Suppressor macrophage treated with lipopolysaccharide for 1 hour (primary cell): ENCODE data around the gene SH2B3.
A peak's percentile ranks its signal among the peaks of the same experiment; 100 is the strongest.
"Not testable (repeated sequence)": the region's sequence is repeated elsewhere in the genome, so short reads cannot be mapped to it uniquely, and the experiment has no call there.

ENCODE experiments used
- DNase-seq, 3 donors: peaks; one replicate each; pipeline ENCODE4 v3.0.0-alpha.2; 2020 to 2022

The SH2B3 gene

GRCh38 chr12:111444925-111445725, 39.4 kb downstream of the SH2B3 start:
- DNase-seq, result peak; percentile 93 to 94 (median 94)

- DNase-seq, result no peak
Measured at GRCh38 chr12:111445726-111446581, 40.2 kb downstream of the SH2B3 start.

GRCh38 chr12:111446631-111447570, 41.2 kb downstream of the SH2B3 start:
- no peak for DNase-seq

GRCh38 chr12:111447571-111448265, 42.0 kb downstream of the SH2B3 start:
- DNase-seq, result no peak

GRCh38 chr12:111448266-111448830, 42.6 kb downstream of the SH2B3 start:
- no peak for DNase-seq

- DNase-seq, result peak in 1 of 3 donors; percentile 51
Measured at GRCh38 chr12:111448846-111449790, 43.4 kb downstream of the SH2B3 start.

GRCh38 chr12:111450676-111451075, 45.0 kb downstream of the SH2B3 start:
- DNase-seq, result no peak

- DNase-seq, result no peak
Measured at GRCh38 chr12:111451232-111451631, 45.5 kb downstream of the SH2B3 start.

- peak; percentile 65 to 84 (median 83) for DNase-seq
Measured at GRCh38 chr12:111451649-111452129, 46.0 kb downstream of the SH2B3 start.

- no peak for DNase-seq
Measured at GRCh38 chr12:111453071-111453989, 47.6 kb downstream of the SH2B3 start.

- no peak for DNase-seq
Measured at GRCh38 chr12:111454311-111454710, 48.6 kb downstream of the SH2B3 start.

- no peak for DNase-seq
Measured at GRCh38 chr12:111454716-111455447, 49.2 kb downstream of the SH2B3 start.

- no peak for DNase-seq
Measured at GRCh38 chr12:111455448-111456320, 50.0 kb downstream of the SH2B3 start.

- no peak for DNase-seq
Measured at GRCh38 chr12:111457071-111457470, 51.3 kb downstream of the SH2B3 start.

GRCh38 chr12:111457577-111457976, 51.9 kb downstream of the SH2B3 start:
- no peak for DNase-seq

- DNase-seq, result no peak
Measured at GRCh38 chr12:111458546-111459172, 52.9 kb downstream of the SH2B3 start.

- DNase-seq, result not testable (repeated sequence)
Measured at GRCh38 chr12:111460111-111460510, 54.4 kb downstream of the SH2B3 start.
